Stimulated activated CD4-positive, alpha-beta T cell treated with anti-CD3 and anti-CD28 coated beads, TNF-alpha, amount 100 ng/mL, for 4 hours (primary cell): ENCODE results near the gene ZNF846.
"Not testable (repeated sequence)": the region's sequence is repeated elsewhere in the genome, so short reads cannot be mapped to it uniquely, and the experiment has no call there.

Source experiments
- DNase-seq, 3 experiments: peaks; one replicate each; pipeline ENCODE4 v3.0.0-alpha.2; 2020; ENCODE audit warnings: low read depth in 3 of 3

ZNF846 gene

DNA sequence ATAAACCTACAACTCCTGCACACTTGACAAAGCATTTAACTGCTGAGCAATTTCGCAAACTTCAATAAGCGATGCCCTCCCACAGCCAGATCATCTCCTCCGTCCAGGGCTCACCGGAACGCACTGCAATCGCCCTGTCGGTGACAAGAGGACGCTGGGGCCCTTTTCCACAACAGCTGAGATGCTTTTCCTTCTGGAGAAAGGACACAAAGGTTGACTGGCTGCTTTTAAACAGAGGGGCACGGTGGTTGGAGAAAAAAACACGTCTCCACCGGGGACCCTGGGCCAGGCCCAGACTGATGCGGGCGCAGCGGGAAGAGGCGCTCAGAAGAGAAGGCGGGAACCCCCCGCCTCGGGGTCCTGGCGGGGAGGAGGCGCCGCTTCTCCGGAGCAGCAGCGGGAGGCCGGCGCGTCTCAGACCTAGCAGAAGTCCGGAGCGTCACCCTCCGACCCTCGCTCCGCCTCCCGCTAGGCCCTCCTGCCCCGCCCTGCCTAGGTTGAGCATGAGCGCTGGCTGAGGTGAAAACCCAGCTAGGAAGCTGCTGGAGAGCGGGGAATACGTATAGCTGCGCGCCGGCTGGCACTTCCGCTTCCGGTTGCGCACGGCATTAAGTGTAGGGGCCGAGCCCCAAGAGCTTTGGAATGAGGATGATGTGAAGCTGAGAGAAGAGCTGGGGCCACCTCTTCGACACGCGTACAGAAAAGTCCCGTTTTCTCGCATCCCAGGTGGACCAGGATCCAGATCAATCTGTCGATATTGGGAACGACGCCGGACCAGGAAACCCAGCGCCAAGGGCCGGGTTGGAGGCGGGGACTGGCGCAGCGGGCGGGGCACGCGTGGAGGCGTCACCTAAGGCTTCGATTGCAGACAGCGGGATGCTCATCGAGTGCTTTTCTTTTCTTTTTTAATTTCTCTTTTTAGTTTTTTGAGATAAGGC, at the start of gene ZNF846:
TSS of gene ZNF846 (minus strand) at position 564 of the 938 bp plus-strand sequence. CDS start 3,788 bp downstream, outside the sequence.
- DNase-seq: peak; percentile 82 to 88 (median 86)

- DNase-seq: no peak
Observed at GRCh38 chr19:9818175-9818733, 49.7 kb upstream of the ZNF846 start.

DNA sequence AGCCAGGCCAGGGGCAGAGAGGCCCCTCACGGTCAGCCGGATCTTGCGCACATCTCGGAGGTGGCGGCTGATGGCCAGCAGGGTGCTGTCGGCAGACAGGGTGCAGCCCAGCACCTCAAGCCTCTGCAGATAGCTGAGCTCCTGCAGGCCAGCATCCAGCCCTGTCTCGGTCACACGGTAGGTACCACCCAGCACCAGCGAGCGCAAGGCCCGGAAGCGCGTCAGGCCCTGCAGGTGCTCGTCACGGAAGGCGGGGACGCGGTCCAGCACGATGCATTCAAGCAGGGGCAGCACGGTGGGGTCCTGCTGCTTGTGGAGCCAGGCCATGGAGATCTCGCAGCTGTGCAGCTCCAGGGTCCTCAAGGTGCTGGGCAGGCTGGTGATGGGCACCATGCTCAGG, 42.6 kb upstream of the ZNF846 start:
- DNase-seq: no peak

DNA sequence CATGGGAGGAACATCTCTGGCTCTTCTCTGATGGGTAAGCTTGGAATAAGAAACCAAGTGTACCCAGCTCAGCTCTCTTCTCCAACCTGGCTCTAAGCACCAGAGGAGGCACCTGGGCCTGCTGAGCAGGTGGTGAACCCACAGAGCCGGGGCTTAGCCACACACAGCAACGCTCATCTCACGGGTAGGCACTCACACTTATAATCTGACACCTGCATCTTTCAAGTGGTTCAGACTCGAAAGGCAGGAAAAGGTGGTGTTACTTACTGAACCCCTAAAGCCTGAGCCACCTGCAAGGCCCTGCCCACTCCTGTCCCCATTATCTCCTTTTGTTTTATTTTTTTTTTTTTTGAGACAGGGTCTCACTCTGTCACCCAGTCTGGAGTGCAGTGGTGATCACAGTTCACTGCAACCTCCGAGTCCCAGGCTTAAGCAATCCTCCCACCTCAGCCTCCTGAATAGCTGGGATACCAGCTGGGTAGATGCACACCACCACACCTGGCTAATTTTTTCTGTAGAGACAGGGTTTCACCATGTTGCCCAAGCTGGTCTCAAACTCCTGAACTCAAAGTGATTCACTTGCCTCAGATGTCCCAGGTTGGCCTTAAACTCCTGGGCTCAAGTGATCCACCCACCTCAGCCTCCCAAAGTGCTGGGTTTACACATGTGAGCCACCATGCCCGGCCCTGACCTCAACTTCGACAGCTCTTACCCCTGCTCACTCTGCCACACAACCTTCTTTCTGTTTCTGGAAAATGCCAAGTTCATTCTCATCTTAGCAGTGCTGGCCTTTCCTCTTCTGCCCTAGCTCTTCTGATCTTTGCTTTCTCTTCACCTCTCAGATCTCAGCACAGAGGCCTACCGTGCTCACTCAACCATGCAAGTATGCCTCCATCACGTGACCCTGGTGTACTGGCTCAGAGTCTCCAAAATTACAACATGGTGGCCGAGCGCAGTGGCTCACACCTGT, 40.6 kb upstream of the ZNF846 start:
- no peak for DNase-seq

DNA sequence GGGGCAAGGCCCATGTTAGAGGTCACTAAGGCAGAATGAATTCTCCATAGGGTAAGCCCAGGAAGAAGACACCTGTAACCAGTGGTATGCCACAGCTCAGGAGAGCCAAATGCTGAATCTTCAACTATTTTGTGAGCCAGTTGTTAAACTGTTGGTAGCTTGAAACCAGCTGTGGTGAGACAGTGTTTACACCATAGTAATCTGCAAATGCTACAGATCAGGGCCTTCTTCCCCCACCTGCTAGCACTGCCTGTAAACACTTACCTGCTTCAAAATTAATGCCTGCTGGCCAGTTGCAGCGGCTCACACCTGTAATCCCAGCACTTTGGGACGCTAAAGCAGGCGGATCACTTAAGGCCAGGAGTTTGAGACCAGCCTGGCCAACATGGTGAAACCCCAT, 38.3 kb upstream of the ZNF846 start:
- DNase-seq: no peak

- DNase-seq: no peak
Observed at GRCh38 chr19:9801976-9802375, 33.4 kb upstream of the ZNF846 start.

DNA sequence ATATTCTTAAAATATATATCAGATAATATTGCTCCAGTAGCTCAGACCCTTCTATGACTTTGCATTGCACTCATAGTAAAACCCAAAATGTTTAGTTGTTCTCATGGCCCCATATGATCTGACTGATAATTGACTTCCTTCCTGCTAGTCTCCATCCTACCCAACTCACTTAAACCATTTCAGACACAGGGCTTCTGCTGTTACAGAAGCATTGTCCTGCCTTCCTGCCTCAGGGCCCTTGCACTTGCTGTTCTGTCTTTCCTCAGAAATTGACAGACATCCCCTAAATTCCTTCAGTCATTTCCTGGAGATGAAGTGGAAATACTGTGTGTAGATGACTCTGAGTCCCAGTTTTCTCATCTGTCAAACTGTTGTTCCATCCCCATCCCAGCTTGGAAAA, 30.6 kb upstream of the ZNF846 start:
- DNase-seq: no peak

- no peak for DNase-seq
Observed at GRCh38 chr19:9797871-9798270, 29.3 kb upstream of the ZNF846 start.

GRCh38 chr19:9796113-9796773, 27.7 kb upstream of the ZNF846 start:
- peak; percentile 39 to 76 (median 71) for DNase-seq

DNA sequence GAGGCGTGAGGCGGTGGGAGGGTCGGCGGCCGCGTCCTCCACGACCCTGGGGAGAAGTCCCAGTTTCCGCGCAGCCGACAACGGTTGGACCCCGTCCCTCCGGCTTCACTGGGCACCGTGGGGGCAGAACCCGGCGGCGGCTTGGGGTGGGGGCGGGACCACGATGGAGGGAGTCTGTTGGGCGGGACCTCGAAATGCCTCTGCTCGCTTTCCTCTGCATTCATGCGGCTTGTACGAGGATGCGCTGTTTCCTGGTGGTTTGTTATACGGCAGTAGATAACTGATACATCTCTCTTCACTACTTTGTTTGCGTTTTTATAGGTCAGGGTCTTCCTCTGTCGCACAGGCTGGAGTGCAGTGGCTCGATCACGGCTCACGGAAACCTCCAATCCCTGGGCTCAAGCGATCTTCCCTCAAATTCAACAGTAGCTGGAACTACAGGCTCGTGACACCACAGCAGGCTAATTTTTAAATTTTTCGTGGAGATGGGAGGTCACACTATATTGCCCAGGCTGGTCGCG, 24.6 kb upstream of the ZNF846 start:
- peak; percentile 38 to 57 (median 51) for DNase-seq

DNA sequence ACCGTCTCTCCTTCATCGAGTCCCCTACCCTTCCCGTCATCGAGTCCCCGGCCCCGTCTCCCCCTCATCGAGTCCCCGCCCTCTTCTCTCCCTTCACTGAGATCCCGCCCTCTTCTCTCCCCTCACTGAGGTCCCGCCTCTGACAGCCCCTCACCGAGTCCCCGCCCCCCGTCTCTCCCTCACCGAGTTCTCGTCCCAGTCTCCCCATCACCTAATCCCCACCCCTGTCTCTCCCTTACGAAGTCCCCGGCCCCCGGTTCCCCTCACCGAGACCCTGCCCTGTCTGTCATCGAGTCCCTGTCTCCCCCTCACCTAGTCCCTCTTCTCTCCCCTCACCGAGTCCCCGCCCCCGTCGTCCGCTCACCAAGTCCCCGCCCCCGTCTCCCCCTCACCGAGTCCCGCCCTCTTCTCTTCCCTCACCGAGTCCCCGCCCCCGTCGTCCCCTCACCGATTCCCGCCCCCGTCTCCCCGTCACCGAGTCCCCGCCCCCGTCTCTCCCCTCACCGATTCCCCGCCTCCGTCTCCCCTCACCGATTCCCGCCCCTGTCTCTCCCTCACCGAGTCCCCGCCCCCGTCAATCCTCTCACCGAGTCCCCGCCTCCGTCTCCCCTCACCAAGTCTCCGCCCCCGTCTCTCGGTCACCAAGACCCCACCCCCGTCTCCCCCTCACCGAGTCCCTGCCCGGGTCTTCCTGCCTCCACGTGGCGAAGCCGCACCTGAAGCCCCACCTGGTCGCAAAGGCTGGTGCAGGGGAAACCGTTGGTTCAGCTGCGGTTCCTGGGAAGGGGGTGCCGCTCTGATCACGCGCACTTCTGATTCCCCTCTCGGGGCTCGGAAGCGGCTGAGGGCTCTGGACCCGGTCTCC, 23.9 kb upstream of the ZNF846 start:
- peak; percentile 84 to 93 (median 91) for DNase-seq

DNA sequence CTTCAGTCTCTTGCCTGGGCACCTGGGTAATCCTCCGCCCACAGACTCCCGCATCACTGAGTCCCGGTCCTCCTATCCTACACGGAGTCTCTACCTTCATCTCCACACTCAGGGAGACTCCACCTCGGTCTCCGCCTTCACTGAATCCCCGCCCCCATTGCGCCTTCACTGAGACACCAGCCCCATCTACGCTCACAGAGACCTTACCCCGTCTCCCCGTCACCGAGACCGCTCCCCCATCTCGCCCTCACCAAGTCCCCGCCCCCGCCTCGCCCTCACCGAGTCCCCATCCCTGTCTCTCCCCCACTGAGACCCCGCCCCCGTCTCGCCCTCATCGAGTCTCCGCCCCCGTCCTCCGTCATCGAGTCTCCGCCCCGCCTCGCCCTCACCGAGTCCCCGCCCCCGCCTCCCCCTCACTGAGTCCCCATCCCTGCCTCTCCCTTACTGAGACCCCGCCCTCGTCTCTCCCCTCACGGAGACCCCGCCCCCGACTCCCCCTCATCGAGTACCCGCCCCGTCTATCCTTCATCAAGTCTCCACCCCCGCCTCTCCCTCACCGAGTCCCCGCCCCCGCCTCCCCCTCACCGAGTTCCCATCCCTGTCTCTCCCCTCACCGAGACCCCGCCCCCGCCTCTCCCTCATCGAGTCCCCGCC, 23.1 kb upstream of the ZNF846 start:
- peak; percentile 80 to 98 (median 97) for DNase-seq

DNA sequence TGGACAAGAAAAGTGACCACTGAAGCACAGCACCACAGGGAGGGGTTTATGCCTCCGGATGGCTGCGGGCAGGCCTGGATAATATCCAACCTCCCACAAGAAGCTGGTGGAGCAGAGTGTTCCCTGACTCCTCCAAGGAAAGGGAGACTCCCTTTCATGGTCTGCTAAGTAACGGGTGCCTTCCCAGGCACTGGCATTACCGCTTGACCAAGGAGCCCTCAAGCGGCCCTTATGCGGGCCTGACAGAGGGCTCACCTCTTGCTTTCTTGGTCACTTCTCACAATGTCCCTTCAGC, 22.5 kb upstream of the ZNF846 start:
- not testable (repeated sequence) for DNase-seq

DNA sequence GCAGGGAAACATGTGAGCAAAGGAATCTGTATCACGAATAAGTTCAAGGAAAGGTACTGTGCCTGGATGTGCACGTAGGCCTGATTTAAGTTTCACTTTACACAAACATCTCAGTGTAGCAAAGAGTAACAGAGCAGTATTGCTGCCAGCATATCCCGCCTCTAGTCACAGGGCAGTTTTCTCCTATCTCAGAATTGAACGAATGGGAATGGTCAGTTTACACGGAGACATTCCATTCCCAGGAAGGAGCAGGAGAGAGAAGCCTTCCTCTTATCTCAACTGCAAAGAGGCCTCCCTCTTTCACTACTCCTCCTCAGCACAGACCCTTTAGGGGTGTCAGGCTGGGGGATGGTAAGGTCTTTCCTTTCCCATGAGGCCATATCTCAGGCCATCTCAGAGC, 21.0 kb upstream of the ZNF846 start:
- not testable (repeated sequence) for DNase-seq

DNA sequence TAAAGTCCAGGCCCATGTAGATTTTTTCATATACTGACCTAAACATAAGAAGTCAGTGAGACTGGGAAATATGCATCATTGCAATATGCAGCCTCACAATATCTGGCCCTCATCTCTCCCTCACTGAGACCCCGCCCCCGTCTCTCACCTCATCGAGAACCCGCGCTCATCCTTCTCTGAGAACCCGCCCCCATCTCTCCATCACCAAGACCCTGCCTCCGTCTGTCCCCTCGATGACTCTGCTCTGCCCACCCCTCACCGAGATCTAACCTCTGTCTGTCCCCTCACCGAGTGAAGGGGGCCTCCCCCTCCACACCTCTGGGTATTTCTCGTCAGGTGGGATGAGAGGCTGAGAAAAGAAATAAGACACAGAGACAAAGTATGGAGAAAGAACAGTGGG, 20.5 kb upstream of the ZNF846 start:
- no peak for DNase-seq

GRCh38 chr19:9788604-9789003, 20.1 kb upstream of the ZNF846 start:
- not testable (repeated sequence) for DNase-seq

DNA sequence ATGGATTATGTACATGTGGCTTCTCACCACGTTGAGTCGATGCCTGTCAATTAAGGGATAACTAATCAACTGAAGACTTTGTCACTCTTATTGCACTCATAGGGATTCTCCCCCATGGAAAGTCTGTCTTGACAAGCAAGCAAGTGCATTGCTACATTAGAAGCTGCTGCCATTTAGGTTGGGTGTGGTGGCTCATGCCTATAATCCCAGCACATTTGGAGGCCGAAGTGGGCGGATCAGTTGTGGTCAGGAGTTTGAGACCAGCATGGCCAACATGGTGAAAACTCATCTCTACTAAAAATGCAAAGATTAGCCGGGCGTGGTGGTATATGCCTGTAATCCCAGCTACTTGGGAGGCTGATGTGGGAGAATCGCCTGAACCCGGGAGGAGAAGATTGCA, 18.3 kb upstream of the ZNF846 start:
- no peak for DNase-seq

DNA sequence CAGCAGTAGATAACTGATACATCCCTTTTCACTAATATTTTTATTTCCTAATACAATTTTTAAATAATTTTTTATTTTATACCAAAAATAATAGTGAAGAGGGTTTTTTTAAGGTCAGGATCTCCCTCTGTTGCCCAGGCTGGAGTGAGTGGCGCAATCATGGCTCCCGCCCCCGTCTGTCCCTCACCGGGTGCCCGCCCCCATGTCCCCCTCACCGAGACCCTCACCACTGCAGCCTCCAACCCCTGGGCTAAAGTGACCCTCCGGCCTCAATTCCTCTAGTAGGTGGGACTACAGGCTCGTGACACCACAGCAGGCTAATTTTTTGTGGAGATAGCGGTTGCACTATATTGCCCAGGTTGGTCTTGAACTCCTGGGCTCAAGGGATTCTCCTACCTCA, 17.8 kb upstream of the ZNF846 start:
- no peak for DNase-seq

DNA sequence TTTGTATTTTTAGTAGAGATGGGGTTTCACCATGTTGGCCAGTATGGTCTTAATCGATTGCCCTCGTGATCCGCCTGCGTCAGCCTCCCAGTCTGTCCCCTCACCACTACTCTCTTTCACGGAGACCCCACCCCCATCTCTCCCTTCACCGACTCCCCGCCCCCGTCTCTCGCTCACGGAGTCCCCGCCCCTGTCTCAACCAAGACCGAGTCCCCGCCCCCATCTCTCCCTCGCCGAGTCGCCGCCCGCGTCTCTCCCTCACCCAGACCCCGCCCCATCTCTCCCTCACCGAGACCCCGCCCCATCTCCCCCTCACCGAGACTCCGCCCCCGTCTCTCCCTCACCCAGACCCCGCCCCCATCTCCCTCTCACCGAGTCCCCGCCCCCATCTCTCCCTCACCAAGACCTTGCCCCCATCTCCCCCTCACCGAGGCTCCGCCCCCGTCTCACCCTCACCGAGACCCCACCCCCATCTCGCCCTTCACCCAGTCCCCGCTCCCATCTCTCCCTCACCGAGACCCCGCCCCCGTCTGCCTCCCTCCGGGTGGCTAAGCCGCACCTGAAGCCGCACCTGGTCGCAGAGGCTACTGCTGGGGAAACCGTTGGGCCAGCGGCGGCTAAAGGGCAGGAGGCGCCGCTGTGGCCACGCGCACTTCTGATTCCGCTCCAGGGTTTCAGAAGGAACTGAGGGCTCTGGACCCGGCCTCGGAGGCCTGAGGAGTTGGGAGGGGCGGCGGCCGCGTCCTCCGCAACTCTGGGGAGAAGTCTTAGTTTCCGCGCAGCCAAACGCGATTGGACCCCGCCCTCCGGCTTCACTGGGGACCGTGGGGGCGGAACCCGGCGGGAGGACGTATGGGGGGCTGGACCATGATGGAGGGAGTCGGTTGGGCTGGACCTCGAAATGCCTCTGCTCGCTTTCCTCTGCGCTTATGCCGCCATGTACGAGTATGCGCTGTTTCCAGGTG, 17.1 kb upstream of the ZNF846 start:
- peak; percentile 91 to 99 (median 98) for DNase-seq
